Activated CD8-positive, alpha-beta T cell treated with anti-CD3 and anti-CD28 coated beads for 36 hours (primary cell): ENCODE measurements around the gene YY1. TPM values are rescaled to one million over a fixed set of nuclear protein-coding genes. Genes with fewer than 3 reads are reported as not detected.

Source experiments
- ATAC-seq: fragments of 200-7000 bp; cut with Tn5 transposase; one replicate; pipeline ENCODE4 v1.10.0; 2021; ENCODE audit warnings: mild to moderate bottlenecking, moderate library complexity
- CTCF ChIA-PET: fragments of 350-600 bp; sonication (Branson Sonifier 250); formaldehyde crosslinking; loops from one replicate; lab custom pipeline; 2021; ENCODE audit warnings: antibody characterized with exemption; lab: Charles Lee
- POLR2A ChIA-PET: fragments of 350-600 bp; sonication (Branson Sonifier 250); formaldehyde crosslinking; loops from one replicate; lab custom pipeline; 2021; ENCODE audit warnings: antibody characterized with exemption; lab: Charles Lee
- DNase-seq: peaks from one replicate; pipeline ENCODE4 v3.0.0-alpha.2; 2020
- H3K27ac Mint-ChIP-seq: one replicate; pipeline ENCODE4 v1.8.0; 2021; ENCODE audit warnings: mild to moderate bottlenecking, mixed read lengths
- H3K27me3 Mint-ChIP-seq: one replicate; pipeline ENCODE4 v1.8.0; 2021; ENCODE audit warnings: mixed read lengths
- H3K36me3 Mint-ChIP-seq: one replicate; pipeline ENCODE4 v1.8.0; 2021; ENCODE audit warnings: low read depth, mixed read lengths
- H3K4me1 Mint-ChIP-seq: one replicate; pipeline ENCODE4 v1.8.0; 2021; ENCODE audit warnings: low read depth, mixed read lengths
- H3K4me3 Mint-ChIP-seq: one replicate; pipeline ENCODE4 v1.8.0; 2021; ENCODE audit warnings: mild to moderate bottlenecking, moderate library complexity, mixed read lengths
- H3K9me3 Mint-ChIP-seq: one replicate; pipeline ENCODE4 v1.8.0; 2021; ENCODE audit warnings: mixed read lengths
- intact Hi-C: fragments of 100-400 bp; cut with micrococcal nuclease; formaldehyde crosslinking; loops from one replicate; pipeline ENCODE4 v1.10.0; 2022
- total RNA-seq, 2 experiments: library from RNA; stranded (reverse); gene quantifications; one replicate each; pipeline ENCODE4 v1.2.3, GENCODE V29; 2021
- TF ChIP-seq, protein P1 (sequence below): fragments of 200-600 bp; IDR thresholded peaks from one replicate; pipeline ENCODE4 v1.8.0; 2022; ENCODE audit warnings: antibody characterized with exemption, mild to moderate bottlenecking

The YY1 gene
- total RNA-seq, 2 experiments from 2014 or later, result 105 TPM

DNA sequence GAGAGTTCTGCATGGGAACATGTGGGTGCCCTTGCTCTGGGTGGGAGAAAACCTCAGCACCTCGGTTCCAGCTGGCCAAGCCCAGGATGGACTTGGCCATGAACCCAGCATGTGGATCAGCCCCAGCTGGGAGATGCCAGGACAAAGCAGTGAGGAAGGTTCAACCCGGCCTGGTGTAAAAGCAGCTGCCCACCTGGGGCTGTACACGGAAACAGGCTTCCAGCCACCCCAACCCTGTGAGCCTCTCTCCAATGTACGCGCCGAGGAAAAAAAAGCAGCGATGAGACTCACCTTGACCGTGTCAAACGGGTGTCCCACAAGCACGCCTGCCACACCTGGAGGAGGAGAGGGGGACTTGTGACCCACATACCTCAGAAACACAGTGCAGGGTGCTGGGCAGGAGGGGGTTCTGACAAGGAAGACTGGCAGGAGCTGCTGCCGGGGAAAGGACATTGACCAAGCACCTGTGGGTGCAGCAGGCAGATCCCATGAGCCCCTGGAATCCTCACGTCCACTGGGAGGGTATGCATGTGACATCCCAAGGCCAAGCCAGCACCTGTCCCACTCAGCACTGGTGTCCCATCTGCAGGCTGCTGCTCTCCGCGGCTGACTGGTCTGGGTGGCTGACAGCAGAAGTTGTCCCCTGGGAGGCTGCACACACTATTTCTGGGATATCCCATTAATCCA lies 59.8 kb downstream of the YY1 start:
- H3K4me1 Mint-ChIP-seq, result peaks cover 7% of the 10 kb centered on the region
- intact Hi-C loops, result no loop called here
- DNase-seq, result no peak
- ChIA-PET CTCF (interaction anchor here (1.7 kb wide), 1 partner anchor 13 kb away, joined by 7 read pairs; no protein-coding TSS in a partner anchor), POLR2A (interaction anchor here (1.1 to 1.2 kb wide), 2 partner anchors 14 to 71 kb away, joined by 3 read pairs; no protein-coding TSS in a partner anchor)
- no peak overlapping the region for H3K4me3 Mint-ChIP-seq
- no peaks in the 10 kb centered on the region for H3K9me3 Mint-ChIP-seq
- TF ChIP-seq, protein P1, sequence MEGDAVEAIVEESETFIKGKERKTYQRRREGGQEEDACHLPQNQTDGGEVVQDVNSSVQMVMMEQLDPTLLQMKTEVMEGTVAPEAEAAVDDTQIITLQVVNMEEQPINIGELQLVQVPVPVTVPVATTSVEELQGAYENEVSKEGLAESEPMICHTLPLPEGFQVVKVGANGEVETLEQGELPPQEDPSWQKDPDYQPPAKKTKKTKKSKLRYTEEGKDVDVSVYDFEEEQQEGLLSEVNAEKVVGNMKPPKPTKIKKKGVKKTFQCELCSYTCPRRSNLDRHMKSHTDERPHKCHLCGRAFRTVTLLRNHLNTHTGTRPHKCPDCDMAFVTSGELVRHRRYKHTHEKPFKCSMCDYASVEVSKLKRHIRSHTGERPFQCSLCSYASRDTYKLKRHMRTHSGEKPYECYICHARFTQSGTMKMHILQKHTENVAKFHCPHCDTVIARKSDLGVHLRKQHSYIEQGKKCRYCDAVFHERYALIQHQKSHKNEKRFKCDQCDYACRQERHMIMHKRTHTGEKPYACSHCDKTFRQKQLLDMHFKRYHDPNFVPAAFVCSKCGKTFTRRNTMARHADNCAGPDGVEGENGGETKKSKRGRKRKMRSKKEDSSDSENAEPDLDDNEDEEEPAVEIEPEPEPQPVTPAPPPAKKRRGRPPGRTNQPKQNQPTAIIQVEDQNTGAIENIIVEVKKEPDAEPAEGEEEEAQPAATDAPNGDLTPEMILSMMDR, result no peak
- H3K36me3 Mint-ChIP-seq, result no peaks in the 10 kb centered on the region
- no peaks in the 10 kb centered on the region for H3K27me3 Mint-ChIP-seq
- ATAC-seq, result no peak
- no peak overlapping the region for H3K27ac Mint-ChIP-seq

DNA sequence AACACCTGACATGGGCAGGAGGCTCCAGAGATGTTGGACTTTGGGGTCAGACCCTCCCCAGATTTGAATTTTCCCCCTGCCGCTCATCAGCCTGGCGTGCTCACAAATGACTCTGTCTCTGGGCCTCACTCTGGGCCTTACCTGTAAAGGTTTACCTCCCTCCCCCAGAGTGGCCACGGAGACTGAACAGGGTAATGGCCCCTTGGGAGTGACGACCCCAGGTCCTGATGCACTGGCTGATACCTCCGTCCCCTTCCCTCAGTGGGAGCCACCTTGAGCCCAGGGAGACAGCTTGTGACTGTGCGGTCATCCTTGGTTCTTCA lies 60.3 kb downstream of the YY1 start:
- H3K27me3 Mint-ChIP-seq, result no peaks in the 10 kb centered on the region
- peaks cover 7% of the 10 kb centered on the region for H3K4me1 Mint-ChIP-seq
- H3K36me3 Mint-ChIP-seq, result no peaks in the 10 kb centered on the region
- ATAC-seq, result no peak
- ChIA-PET POLR2A (interaction anchor here (1.1 kb wide), 1 partner anchor 14 kb away, joined by 3 read pairs; no protein-coding TSS in a partner anchor), CTCF (no interaction called here)
- H3K27ac Mint-ChIP-seq, result no peak overlapping the region
- TF ChIP-seq, protein P1, result no peak
- no peaks in the 10 kb centered on the region for H3K9me3 Mint-ChIP-seq
- intact Hi-C loops, result no loop called here
- H3K4me3 Mint-ChIP-seq, result no peak overlapping the region
- DNase-seq, result no peak

DNA sequence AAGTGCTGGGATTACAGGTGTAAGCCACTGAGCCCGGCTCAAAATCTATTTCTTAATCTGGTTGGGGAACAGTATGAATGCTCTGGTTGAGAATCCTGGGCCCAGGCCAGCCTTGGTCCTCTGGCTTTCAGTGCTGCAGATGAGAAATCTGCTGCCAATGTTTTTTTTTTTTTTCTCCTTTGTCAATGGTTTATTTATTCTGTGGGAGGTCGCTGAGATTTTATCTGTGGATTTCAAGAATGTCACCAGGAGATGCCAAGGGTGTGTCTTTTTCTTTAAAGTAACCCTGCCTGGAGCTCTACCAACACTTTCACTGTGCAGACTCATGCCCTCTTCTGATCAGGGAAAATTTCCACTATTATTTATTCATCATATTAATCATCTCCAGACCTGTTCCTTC lies 63.7 kb downstream of the YY1 start:
- Mint-ChIP-seq H3K27ac (no peak overlapping the region), H3K36me3 (no peaks in the 10 kb centered on the region), H3K9me3 (no peaks in the 10 kb centered on the region), H3K4me3 (no peak overlapping the region), H3K27me3 (peaks cover 2% of the 10 kb centered on the region), H3K4me1 (peaks cover 19% of the 10 kb centered on the region)
- ChIA-PET POLR2A (interaction anchor here (1.1 kb wide), 1 partner anchor 15 kb away, joined by 3 read pairs; no protein-coding TSS in a partner anchor), CTCF (interaction anchor here (1.0 to 2.3 kb wide), 10 partner anchors 10 to 80 kb away, joined by 3 to 9 read pairs (median 4); no protein-coding TSS in a partner anchor)
- intact Hi-C loops, result loop anchor here (10.0 kb wide), 1 partner anchor 72 kb away; the partner anchor contains the start of gene WDR25
- ATAC-seq, result no peak
- TF ChIP-seq, protein P1, result no peak
- DNase-seq, result no peak

DNA sequence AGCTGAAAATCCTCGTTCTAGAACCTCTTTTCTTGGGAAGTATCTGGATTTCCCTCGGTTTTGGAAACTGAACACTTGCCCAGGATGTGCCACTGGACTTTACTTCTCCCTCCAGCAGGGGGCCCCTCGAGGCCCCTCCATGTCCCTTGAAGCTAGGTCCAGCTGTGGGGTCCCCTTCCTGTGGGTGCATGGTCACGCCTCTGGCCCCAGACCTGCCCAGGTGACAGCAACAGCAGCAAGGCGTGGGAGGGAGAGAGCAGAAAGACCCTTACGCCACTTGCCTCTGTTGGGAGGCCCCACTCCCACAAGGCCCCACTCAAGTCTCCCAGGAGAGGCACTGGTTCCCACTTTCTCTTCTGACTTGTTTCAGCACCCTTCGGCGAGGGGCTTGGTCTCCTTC lies 64.2 kb downstream of the YY1 start:
- H3K9me3 Mint-ChIP-seq, result no peaks in the 10 kb centered on the region
- peaks cover 2% of the 10 kb centered on the region for H3K27me3 Mint-ChIP-seq
- TF ChIP-seq, protein P1, result peak; percentile 72
- peaks cover 15% of the 10 kb centered on the region for H3K4me1 Mint-ChIP-seq
- intact Hi-C loops, result loop anchor here (10.0 kb wide), 1 partner anchor 72 kb away; the partner anchor contains the start of gene WDR25
- no peak for ATAC-seq
- no peaks in the 10 kb centered on the region for H3K36me3 Mint-ChIP-seq
- ChIA-PET CTCF (interaction anchor here (0.5 to 2.3 kb wide), 13 partner anchors 10 to 110 kb away, joined by 3 to 9 read pairs (median 3); no protein-coding TSS in a partner anchor), POLR2A (interaction anchor here (0.7 to 1.1 kb wide), 2 partner anchors 16 to 38 kb away, joined by 3 read pairs; no protein-coding TSS in a partner anchor)
- no peak overlapping the region for H3K4me3 Mint-ChIP-seq
- no peak overlapping the region for H3K27ac Mint-ChIP-seq
- peak; percentile 36 for DNase-seq

DNA sequence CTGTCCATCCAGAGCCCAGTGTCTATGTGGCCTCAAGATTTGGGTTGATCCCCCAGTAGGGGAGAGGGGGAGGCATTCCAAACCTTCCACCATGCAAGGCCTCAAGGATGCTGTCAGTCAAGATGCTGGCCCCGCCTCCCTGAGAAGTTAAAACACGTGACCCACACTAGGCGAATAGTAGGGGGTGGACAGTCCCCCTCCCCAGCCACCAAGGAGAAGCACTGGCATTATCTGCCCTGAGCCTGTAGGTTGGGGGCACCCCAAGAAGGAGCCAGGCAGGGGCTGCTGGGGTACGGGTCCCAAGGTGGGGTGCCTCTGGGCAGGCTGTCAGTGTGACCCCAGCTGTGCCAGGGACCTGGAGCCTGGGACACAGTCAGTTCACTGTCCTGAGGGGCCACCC lies 65.0 kb downstream of the YY1 start:
- no peak overlapping the region for H3K27ac Mint-ChIP-seq
- CTCF ChIA-PET, result interaction anchor here (0.5 to 2.3 kb wide), 8 partner anchors 9 to 111 kb away, joined by 3 to 9 read pairs (median 4); no protein-coding TSS in a partner anchor
- no peak overlapping the region for H3K4me3 Mint-ChIP-seq
- no peaks in the 10 kb centered on the region for H3K36me3 Mint-ChIP-seq
- peaks cover 2% of the 10 kb centered on the region for H3K27me3 Mint-ChIP-seq
- TF ChIP-seq, protein P1, result no peak
- DNase-seq, result peak; percentile 32
- POLR2A ChIA-PET, result interaction anchor here (1.1 to 1.6 kb wide), 2 partner anchors 17 to 18 kb away, joined by 3 to 5 read pairs; no protein-coding TSS in a partner anchor
- ATAC-seq, result no peak
- peaks cover 12% of the 10 kb centered on the region for H3K4me1 Mint-ChIP-seq
- intact Hi-C loops, result loop anchor here (10.0 kb wide), 1 partner anchor 71 kb away; the partner anchor contains the start of gene WDR25
- no peaks in the 10 kb centered on the region for H3K9me3 Mint-ChIP-seq
